ENCODE measurements around the gene SDK2. TPM values are rescaled to one million over a fixed set of nuclear protein-coding genes. Genes with fewer than 3 reads are reported as not detected.
"Not testable (repeated sequence)": the region's sequence is repeated elsewhere in the genome, so short reads cannot be mapped to it uniquely, and the experiment has no call there.

Gene SDK2
- total RNA-seq, 4 donors from 2014 or later: 0.18 to 3.3 (median 1.2) TPM

DNA sequence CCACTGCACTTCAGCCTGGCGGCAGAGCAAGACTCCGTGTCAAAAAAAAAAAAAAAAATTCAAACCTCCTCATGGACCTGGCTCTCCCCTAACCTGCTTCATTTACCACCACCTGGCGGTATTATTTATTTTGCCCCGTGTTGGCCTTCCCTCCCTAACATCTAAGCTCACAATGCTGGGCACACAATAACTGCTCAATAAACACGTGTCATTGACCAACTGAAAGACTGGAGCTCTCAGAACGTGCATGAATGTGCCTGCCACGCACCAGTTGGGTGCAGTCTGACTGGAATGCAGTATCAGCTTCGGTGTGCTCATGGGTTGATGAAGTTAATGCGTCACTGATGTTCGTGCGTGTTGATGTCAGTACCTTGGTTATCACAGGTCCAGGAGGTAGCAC is 268.1 kb downstream of the SDK2 start:
- DNase-seq: no peak
- Histone ChIP-seq H3K4me3 (no peak overlapping the region), H3K27me3 (no peaks in the 10 kb centered on the region), H3K9me3 (no peaks in the 10 kb centered on the region), H3K36me3 (no peaks in the 10 kb centered on the region), H3K4me1 (no peaks in the 10 kb centered on the region), H3K27ac (no peak overlapping the region)
- TF ChIP-seq, protein P1, sequence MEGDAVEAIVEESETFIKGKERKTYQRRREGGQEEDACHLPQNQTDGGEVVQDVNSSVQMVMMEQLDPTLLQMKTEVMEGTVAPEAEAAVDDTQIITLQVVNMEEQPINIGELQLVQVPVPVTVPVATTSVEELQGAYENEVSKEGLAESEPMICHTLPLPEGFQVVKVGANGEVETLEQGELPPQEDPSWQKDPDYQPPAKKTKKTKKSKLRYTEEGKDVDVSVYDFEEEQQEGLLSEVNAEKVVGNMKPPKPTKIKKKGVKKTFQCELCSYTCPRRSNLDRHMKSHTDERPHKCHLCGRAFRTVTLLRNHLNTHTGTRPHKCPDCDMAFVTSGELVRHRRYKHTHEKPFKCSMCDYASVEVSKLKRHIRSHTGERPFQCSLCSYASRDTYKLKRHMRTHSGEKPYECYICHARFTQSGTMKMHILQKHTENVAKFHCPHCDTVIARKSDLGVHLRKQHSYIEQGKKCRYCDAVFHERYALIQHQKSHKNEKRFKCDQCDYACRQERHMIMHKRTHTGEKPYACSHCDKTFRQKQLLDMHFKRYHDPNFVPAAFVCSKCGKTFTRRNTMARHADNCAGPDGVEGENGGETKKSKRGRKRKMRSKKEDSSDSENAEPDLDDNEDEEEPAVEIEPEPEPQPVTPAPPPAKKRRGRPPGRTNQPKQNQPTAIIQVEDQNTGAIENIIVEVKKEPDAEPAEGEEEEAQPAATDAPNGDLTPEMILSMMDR (IDR thresholded peaks at IDR 0.05): no peak
- no peak for TF ChIP-seq POLR2A (IDR thresholded peaks at IDR 0.05)

DNA sequence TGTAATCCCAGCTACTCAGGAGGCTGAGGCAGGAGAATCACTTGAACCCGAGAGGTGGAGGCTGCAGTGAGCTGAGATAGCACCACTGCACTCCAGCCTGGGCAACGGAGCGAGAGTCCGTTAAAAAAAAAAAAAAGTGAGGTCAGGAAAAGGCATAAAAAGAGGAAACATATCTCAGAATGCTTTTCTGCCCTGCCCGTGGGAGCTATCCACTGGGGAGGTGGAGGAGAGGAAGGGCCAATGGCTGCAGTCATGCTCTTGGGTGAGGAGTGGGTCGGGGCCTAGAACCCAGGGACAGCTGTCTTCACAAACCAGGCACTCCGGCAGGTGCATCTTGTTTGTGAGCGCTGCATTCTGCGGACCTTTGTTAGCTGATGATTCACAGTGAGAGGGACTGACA is 272.4 kb downstream of the SDK2 start:
- Histone ChIP-seq H3K9me3 (no peaks in the 10 kb centered on the region), H3K27me3 (no peaks in the 10 kb centered on the region), H3K36me3 (no peaks in the 10 kb centered on the region), H3K4me3 (no peak overlapping the region), H3K27ac (no peak overlapping the region), H3K4me1 (no peaks in the 10 kb centered on the region)
- TF ChIP-seq, protein P1 (IDR thresholded peaks at IDR 0.05): no peak
- TF ChIP-seq POLR2A (IDR thresholded peaks at IDR 0.05): no peak
- no peak for DNase-seq

DNA sequence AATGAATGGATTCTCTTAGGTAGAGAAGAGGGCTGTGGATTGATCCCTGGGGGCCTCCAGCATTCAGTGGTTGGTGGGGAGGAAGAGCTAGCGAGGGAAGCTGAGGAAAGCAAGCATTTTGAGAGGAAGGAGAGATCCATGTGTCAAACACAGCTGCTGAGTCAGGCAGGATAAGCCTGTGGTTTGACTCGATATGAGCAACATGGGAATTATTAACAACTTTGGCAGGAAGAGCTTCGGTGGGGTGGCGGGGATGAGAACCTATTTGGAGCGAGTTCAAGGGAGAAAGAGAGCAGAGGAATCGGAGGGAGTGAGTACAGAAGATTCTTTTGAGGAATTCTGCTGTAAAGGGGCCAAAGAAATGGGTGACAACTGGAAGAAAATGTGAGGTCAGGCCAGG is 273.0 kb downstream of the SDK2 start:
- H3K27ac ChIP-seq: no peak overlapping the region
- TF ChIP-seq, protein P1 (IDR thresholded peaks at IDR 0.05): no peak
- no peak for TF ChIP-seq POLR2A (IDR thresholded peaks at IDR 0.05)

DNA sequence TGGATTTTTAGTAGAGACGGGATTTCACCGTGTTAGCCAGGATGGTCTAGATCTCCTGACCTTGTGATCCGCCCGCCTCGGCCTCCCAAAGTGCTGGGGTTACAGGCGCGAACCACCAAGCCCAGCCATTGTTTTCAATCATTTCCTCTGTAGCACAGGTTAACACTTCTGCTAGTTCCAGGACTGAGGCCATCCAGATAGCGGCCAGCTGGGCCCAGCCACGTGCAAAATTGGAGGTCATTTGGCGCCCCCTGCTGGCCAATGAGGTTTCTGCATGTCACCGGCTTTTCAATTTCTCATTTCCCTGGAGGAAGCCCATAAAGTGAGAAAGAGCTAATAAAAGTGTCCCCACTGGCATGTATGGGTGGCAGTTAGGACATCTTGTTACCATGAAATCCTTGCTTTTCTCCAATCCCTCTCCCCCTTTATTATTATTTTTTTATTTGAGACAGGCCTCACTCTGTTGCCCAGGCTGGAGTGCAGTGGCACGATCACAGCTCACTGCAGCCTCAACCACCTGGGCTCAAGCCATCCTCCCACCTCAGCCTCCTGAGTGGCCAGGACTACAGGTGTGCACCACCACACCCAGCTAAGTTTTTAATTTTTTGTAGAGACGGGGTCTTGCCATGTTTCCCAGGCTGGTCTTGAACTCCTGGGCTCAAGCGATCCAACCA is 274.3 kb downstream of the SDK2 start:
- TF ChIP-seq, protein P1 (IDR thresholded peaks at IDR 0.05): peak; percentile 91 to 97 (median 95)
- H3K27ac ChIP-seq, H3K9me3 ChIP-seq, H3K4me3 ChIP-seq, H3K27me3 ChIP-seq, H3K4me1 ChIP-seq, H3K36me3 ChIP-seq: not testable (repeated sequence)
- DNase-seq: peak; percentile 70 to 92 (median 91)

More for the DNA sequence above, 273.0 kb downstream of the SDK2 start:
- Histone ChIP-seq H3K4me1 (no peaks in the 10 kb centered on the region), H3K36me3 (no peaks in the 10 kb centered on the region), H3K4me3 (no peak overlapping the region), H3K27me3 (no peaks in the 10 kb centered on the region), H3K9me3 (no peaks in the 10 kb centered on the region)
- DNase-seq: no peak

DNA sequence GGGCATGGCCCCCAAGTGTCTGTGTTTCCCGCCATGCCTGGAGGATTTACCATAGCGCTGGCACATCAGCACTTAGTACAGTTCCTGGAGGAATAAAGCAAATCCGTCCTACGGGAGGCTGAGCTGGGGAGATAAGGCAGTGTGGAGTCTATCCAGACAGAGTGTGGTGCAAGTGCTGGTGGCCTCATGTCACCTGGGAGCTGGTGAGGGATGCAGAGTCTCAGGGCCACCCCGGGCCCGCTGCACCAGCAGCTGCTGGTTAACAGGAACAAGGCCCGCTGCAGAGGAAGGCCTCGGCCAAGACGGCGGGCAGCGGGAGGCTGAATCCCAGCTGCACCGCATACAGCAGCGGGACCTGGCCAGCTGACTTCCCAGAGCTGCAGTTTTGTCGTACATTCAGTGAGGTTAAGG is 275.1 kb downstream of the SDK2 start:
- TF ChIP-seq POLR2A (IDR thresholded peaks at IDR 0.05): no peak
- TF ChIP-seq, protein P1 (IDR thresholded peaks at IDR 0.05): no peak
- Histone ChIP-seq H3K27ac (no peak overlapping the region), H3K9me3 (no peaks in the 10 kb centered on the region), H3K27me3 (no peaks in the 10 kb centered on the region), H3K4me1 (no peaks in the 10 kb centered on the region), H3K4me3 (no peak overlapping the region), H3K36me3 (no peaks in the 10 kb centered on the region)
- no peak for DNase-seq

All from Peyer's patch (tissue), 4 donors.